PC-3 (cell line): ENCODE results near the gene TMEM163.

Experiments
- EZH2 ChIP-seq: fragments of 300-600 bp; sonication (generic); IDR thresholded peaks from one replicate; pipeline ENCODE4 v1.6.1; 2017; ENCODE audit warnings: antibody characterized with exemption, mild to moderate bottlenecking, low read length; ENCODE audit not compliant: unreplicated experiment
- EZH2phosphoT487 ChIP-seq: fragments of 300-600 bp; sonication (generic); IDR thresholded peaks from 2 replicates; pipeline ENCODE4 v1.6.1; 2018; ENCODE audit warnings: mild to moderate bottlenecking, antibody characterized with exemption, low read length, borderline replicate concordance
- TF ChIP-seq, protein P1 (sequence below): fragments of 300-600 bp; sonication (generic); conservative IDR thresholded peaks from 2 replicates; pipeline ENCODE4 v1.5.1; 2017; ENCODE audit warnings: antibody characterized with exemption, low read depth, mild to moderate bottlenecking, low read length

GRCh38 chr2:134763164-134763710, 44.4 kb upstream of the TMEM163 start:
- TF ChIP-seq, protein P1, sequence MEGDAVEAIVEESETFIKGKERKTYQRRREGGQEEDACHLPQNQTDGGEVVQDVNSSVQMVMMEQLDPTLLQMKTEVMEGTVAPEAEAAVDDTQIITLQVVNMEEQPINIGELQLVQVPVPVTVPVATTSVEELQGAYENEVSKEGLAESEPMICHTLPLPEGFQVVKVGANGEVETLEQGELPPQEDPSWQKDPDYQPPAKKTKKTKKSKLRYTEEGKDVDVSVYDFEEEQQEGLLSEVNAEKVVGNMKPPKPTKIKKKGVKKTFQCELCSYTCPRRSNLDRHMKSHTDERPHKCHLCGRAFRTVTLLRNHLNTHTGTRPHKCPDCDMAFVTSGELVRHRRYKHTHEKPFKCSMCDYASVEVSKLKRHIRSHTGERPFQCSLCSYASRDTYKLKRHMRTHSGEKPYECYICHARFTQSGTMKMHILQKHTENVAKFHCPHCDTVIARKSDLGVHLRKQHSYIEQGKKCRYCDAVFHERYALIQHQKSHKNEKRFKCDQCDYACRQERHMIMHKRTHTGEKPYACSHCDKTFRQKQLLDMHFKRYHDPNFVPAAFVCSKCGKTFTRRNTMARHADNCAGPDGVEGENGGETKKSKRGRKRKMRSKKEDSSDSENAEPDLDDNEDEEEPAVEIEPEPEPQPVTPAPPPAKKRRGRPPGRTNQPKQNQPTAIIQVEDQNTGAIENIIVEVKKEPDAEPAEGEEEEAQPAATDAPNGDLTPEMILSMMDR, result no peak
- no peak for TF ChIP-seq EZH2phosphoT487
- TF ChIP-seq EZH2, result no peak
